HepG2 (cell line): ENCODE measurements around the gene ACTG2. TPM values are rescaled to one million over a fixed set of nuclear protein-coding genes. Genes with fewer than 3 reads are reported as not detected.

Experiments used
- ATAC-seq: fragments of 200-7000 bp; cut with Tn5 transposase; 3 replicates; pipeline ENCODE4 v1.9.1; 2020; ENCODE audit warnings: mild to moderate bottlenecking, moderate library complexity
- BruUV-seq: library from RNA; stranded (reverse); fragments of 400-500 nt; replicated peaks from 2 replicates; lab custom pipeline; 2021; lab: Mats Ljungman, UMichigan
- CTCF ChIA-PET: fragments of 300-600 bp; formaldehyde crosslinking; extraction: SDS; loops from one replicate; lab custom pipeline; 2021; ENCODE audit warnings: low total read pairs, inconsistent platforms, low intra/inter-chr PET ratio; lab: Yijun Ruan, JAX
- POLR2A ChIA-PET: fragments of 350-600 bp; sonication (Branson Sonifier 250); formaldehyde crosslinking; loops from one replicate; lab custom pipeline; 2020; ENCODE audit warnings: antibody characterized with exemption, inconsistent platforms; lab: Yijun Ruan, JAX
- DNase-seq: peaks from one replicate; pipeline ENCODE4 v3.0.0-alpha.2; 2015; ENCODE audit warnings: low spot score
- FAIRE-seq: peaks from 3 replicates; lab custom pipeline; 2011; peaks lifted over from hg19 to GRCh38; lab: Jason Lieb, UNC
- H2AFZ ChIP-seq: one replicate; pipeline ENCODE4 v1.6.1; 2011; ENCODE audit warnings: low read length, inconsistent platforms
- H3K27ac ChIP-seq: fragments of 300-600 bp; 3 replicates; pipeline ENCODE4 v1.8.0; 2011; ENCODE audit warnings: mixed run types, mild to moderate bottlenecking, mixed read lengths, low read length, inconsistent platforms; ENCODE audit not compliant: insufficient read depth; ENCODE audit errors: extremely low read length
- H3K27me3 ChIP-seq, 2 experiments: fragments of 200-600 bp in 1 of 2; 2 replicates in 1 of 2; 3 replicates in 1 of 2; pipeline versions ENCODE4 v1.6.0 to v1.8.0; 2011; ENCODE audit warnings: low read length in 2 of 2, mild to moderate bottlenecking in 2 of 2, moderate library complexity in 2 of 2, inconsistent platforms in 1 of 2; ENCODE audit not compliant: insufficient read depth in 2 of 2, control insufficient read depth in 1 of 2
- H3K36me3 ChIP-seq, 2 experiments: fragments of 200-600 bp in 1 of 2; replicated peaks in 1 of 2; 2 replicates in 1 of 2; 3 replicates in 1 of 2; pipeline versions ENCODE4 v1.5.1 to v1.8.0; 2011; ENCODE audit warnings: low read length in 2 of 2, inconsistent platforms in 1 of 2; ENCODE audit not compliant: insufficient read depth in 2 of 2, control insufficient read depth in 1 of 2
- H3K4me1 ChIP-seq: 2 replicates; pipeline ENCODE4 v1.5.1; 2012; ENCODE audit warnings: low read length, inconsistent platforms; ENCODE audit not compliant: insufficient read depth
- H3K4me2 ChIP-seq: 2 replicates; pipeline ENCODE4 v1.6.0; 2011; ENCODE audit warnings: low read depth, low read length, inconsistent platforms
- H3K4me3 ChIP-seq, 3 experiments: fragments of 200-600 bp in 1 of 3; sonication (generic), shearing (Covaris generic) in 1 of 3; replicated peaks in 1 of 3; 2 replicates each; pipeline ENCODE4 v1.5.1; 2011 to 2016; ENCODE audit warnings: low read length in 3 of 3, inconsistent platforms in 2 of 3, low read depth in 2 of 3, mild to moderate bottlenecking in 2 of 3, control low read depth in 1 of 3, mixed read lengths in 1 of 3; ENCODE audit not compliant: insufficient read depth in 1 of 3
- H3K79me2 ChIP-seq: one replicate; pipeline ENCODE4 v1.6.1; 2011; ENCODE audit warnings: low read length, inconsistent platforms; ENCODE audit not compliant: insufficient read depth
- H3K9ac ChIP-seq: 2 replicates; pipeline ENCODE4 v1.6.0; 2011; ENCODE audit warnings: mild to moderate bottlenecking, low read depth, low read length, inconsistent platforms; ENCODE audit not compliant: insufficient read depth
- H3K9me3 ChIP-seq: 2 replicates; pipeline ENCODE4 v1.5.1; 2012; ENCODE audit warnings: mild to moderate bottlenecking, low read length
- H4K20me1 ChIP-seq: 2 replicates; pipeline ENCODE4 v1.6.0; 2011; ENCODE audit warnings: inconsistent platforms, mild to moderate bottlenecking, low read length, moderate library complexity; ENCODE audit not compliant: insufficient read depth
- CCAR2 ChIP-seq: fragments of 200-400 bp; formaldehyde crosslinking; optimal IDR thresholded peaks from 2 replicates; pipeline ENCODE3; 2018; ENCODE audit warnings: low read depth, mild to moderate bottlenecking, low read length, moderate library complexity
- GABPA ChIP-seq, 2 experiments: IDR thresholded peaks; 2 replicates each; pipeline ENCODE4 v1.6.1; 2011 to 2016; ENCODE audit warnings: low read depth in 2 of 2, low read length in 1 of 2, missing biosample characterization in 1 of 2, missing genetic modification characterization in 1 of 2
- LCORL ChIP-seq, 2 experiments: fragments of 450-650 bp in 1 of 2; sonication (generic) in 1 of 2; formaldehyde crosslinking in 1 of 2; IDR thresholded peaks; 2 replicates each; pipeline versions ENCODE4 v1.5.0 to v1.6.1; 2017 to 2020; ENCODE audit warnings: antibody characterized with exemption in 1 of 2, missing genetic modification reagents in 1 of 2
- PRMT3 ChIP-seq: sonication (generic); formaldehyde crosslinking; IDR thresholded peaks from 2 replicates; pipeline ENCODE4 v1.8.1; 2022; ENCODE audit warnings: low read depth, mild to moderate bottlenecking, moderate library complexity, missing genetic modification reagents, borderline replicate concordance
- REPIN1 ChIP-seq: sonication (generic); formaldehyde crosslinking; IDR thresholded peaks from 2 replicates; pipeline ENCODE4 v1.8.0; 2022; ENCODE audit warnings: missing genetic modification reagents, low read depth, mild to moderate bottlenecking, borderline replicate concordance
- SMYD3 ChIP-seq: sonication (generic); formaldehyde crosslinking; IDR thresholded peaks from 2 replicates; pipeline ENCODE4 v1.8.1; 2023; ENCODE audit warnings: mild to moderate bottlenecking, missing genetic modification reagents
- SOX5 ChIP-seq: IDR thresholded peaks from 2 replicates; pipeline ENCODE4 v1.6.1; 2016; ENCODE audit warnings: borderline replicate concordance
- TFDP2 ChIP-seq: sonication (generic); formaldehyde crosslinking; IDR thresholded peaks from 2 replicates; pipeline ENCODE4 v1.4.0; 2020; ENCODE audit warnings: missing genetic modification reagents
- UBTF ChIP-seq: sonication (generic); formaldehyde crosslinking; IDR thresholded peaks from 2 replicates; pipeline ENCODE4 v1.4.0; 2020; ENCODE audit warnings: mild to moderate bottlenecking, missing genetic modification reagents
- ZBTB25 ChIP-seq: IDR thresholded peaks from 2 replicates; pipeline ENCODE4 v1.6.1; 2018; ENCODE audit warnings: missing genetic modification reagents
- ZFP36 ChIP-seq: fragments of 150-350 bp; IDR thresholded peaks from 2 replicates; pipeline ENCODE4 v1.6.1; 2018; ENCODE audit warnings: borderline replicate concordance, low read length, low read depth; ENCODE audit not compliant: partially characterized antibody
- ZNF20 ChIP-seq: sonication (generic); formaldehyde crosslinking; IDR thresholded peaks from 2 replicates; pipeline ENCODE4 v1.4.0; 2020; ENCODE audit warnings: mild to moderate bottlenecking, moderate library complexity, missing genetic modification reagents
- ZNF383 ChIP-seq: sonication (generic); formaldehyde crosslinking; IDR thresholded peaks from 2 replicates; pipeline ENCODE4 v1.4.0; 2020; ENCODE audit warnings: missing genetic modification reagents, mild to moderate bottlenecking, borderline replicate concordance
- ZNF672 ChIP-seq: sonication (generic); formaldehyde crosslinking; IDR thresholded peaks from 2 replicates; pipeline ENCODE4 v1.8.1; 2022; ENCODE audit warnings: missing genetic modification reagents
- WGBS: methylation state at CpG from one replicate; pipeline ENCODE4 v1.1.6; 2017; ENCODE audit warnings: low lambda C conversion rate; 5-methylcytosine and 5-hydroxymethylcytosine counted together
- in situ Hi-C: cut with HindIII; loops from 2 replicates; pipeline ENCODE4 v1.10.0; 2017; ENCODE audit warnings: low pct_unique_long_range_greater_than_20kb; ENCODE audit not compliant: extremely low pct_ligation_motif_present
- intact Hi-C: fragments of 100-400 bp; cut with micrococcal nuclease; formaldehyde crosslinking; loops from one replicate; pipeline ENCODE4 v1.10.0; 2022; ENCODE audit not compliant: unreplicated experiment
- polyA plus RNA-seq, 8 experiments: library from polyadenylated mRNA; depleted of rRNA in 3 of 8; stranded (reverse) in 7 of 8; unstranded in 1 of 8; fragments of >200 nt; fragmentation: Illumina TruSeq in 4 of 8; extraction: Trizol in 4 of 8; gene quantifications; 2 replicates each; pipeline versions ENCODE4 v1.2.1 to v1.2.3, GENCODE V29; 2011 to 2016; ENCODE audit warnings: low read depth in 4 of 8, missing spikeins in 1 of 8, mixed read lengths in 1 of 8; ENCODE audit not compliant: insufficient read depth in 1 of 8
- total RNA-seq, 5 experiments: library from RNA; depleted of rRNA; stranded (reverse); fragments of >200 nt; fragmentation: Illumina TruSeq; extraction: Trizol; gene quantifications; 2 replicates each; pipeline ENCODE4 v1.2.3, GENCODE V29; 2016; ENCODE audit warnings: low read depth in 1 of 5
- TF ChIP-seq, protein P1 (sequence below): sonication (generic); formaldehyde crosslinking; conservative IDR thresholded peaks from 2 replicates; pipeline ENCODE4 v1.4.0; 2020; ENCODE audit warnings: missing genetic modification reagents
- TF ChIP-seq, protein P2 (sequence below): sonication (generic); formaldehyde crosslinking; IDR thresholded peaks from 2 replicates; pipeline ENCODE4 v1.4.0; 2020; ENCODE audit warnings: missing genetic modification reagents, borderline replicate concordance

Gene ACTG2
- total and polyA plus RNA-seq, 2 of the 13 experiments (the other 11 are each of a cell fraction or from before 2014, with no cell fraction given) = 0.13 TPM; not detected in 1

- Histone ChIP-seq H3K9ac (no peak overlapping the region), H3K4me3 (no peak overlapping the region), H4K20me1 (peaks cover 10% of the 10 kb centered on the region; the same call in 1 of the 2 replicates), H3K79me2 (peaks cover 52% of the 10 kb centered on the region), H3K4me1 (no peaks in the 10 kb centered on the region), H2AFZ (no peak overlapping the region), H3K36me3 (peaks cover 23 to 80% of the 10 kb centered on the region in 2 experiments), H3K9me3 (no peaks in the 10 kb centered on the region), H3K27ac (no peak overlapping the region), H3K27me3 (no peaks in the 10 kb centered on the region), H3K4me2 (no peak overlapping the region)
- CTCF ChIA-PET = no interaction called here
- FAIRE-seq = no peak
- 95% methylated on average over 2 of the region's 2 CpGs for WGBS
- POLR2A ChIA-PET = no interaction called here
- no TSS peak for BruUV-seq
- no peak for ATAC-seq
- in situ Hi-C loops = no loop called here
- DNase-seq = no peak
- intact Hi-C loops = no loop called here
- TF ChIP-seq CCAR2 (no peak), ZFP36 (no peak), PRMT3 (no peak), ZNF672 (no peak), TFDP2 (CRISPR knock-in tag) (no peak), ZBTB25 (CRISPR knock-in tag) (no peak), GABPA (IDR thresholded peaks at IDR 0.05; ENCODE audit: low read depth, low read length) (no peak), GABPA (CRISPR knock-in tag; IDR thresholded peaks at IDR 0.05; ENCODE audit: low read depth) (no peak), ZNF383 (CRISPR knock-in tag) (no peak), UBTF (CRISPR knock-in tag) (no peak), REPIN1 (CRISPR knock-in tag) (no peak), SMYD3 (CRISPR knock-in tag) (no peak), LCORL (IDR thresholded peaks at IDR 0.05) (no peak), LCORL (CRISPR knock-in tag; IDR thresholded peaks at IDR 0.05) (no peak), SOX5 (no peak), ZNF20 (CRISPR knock-in tag) (no peak)
- TF ChIP-seq, protein P1, sequence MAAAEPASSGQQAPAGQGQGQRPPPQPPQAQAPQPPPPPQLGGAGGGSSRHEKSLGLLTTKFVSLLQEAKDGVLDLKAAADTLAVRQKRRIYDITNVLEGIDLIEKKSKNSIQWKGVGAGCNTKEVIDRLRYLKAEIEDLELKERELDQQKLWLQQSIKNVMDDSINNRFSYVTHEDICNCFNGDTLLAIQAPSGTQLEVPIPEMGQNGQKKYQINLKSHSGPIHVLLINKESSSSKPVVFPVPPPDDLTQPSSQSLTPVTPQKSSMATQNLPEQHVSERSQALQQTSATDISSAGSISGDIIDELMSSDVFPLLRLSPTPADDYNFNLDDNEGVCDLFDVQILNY = no peak
- TF ChIP-seq, protein P2, sequence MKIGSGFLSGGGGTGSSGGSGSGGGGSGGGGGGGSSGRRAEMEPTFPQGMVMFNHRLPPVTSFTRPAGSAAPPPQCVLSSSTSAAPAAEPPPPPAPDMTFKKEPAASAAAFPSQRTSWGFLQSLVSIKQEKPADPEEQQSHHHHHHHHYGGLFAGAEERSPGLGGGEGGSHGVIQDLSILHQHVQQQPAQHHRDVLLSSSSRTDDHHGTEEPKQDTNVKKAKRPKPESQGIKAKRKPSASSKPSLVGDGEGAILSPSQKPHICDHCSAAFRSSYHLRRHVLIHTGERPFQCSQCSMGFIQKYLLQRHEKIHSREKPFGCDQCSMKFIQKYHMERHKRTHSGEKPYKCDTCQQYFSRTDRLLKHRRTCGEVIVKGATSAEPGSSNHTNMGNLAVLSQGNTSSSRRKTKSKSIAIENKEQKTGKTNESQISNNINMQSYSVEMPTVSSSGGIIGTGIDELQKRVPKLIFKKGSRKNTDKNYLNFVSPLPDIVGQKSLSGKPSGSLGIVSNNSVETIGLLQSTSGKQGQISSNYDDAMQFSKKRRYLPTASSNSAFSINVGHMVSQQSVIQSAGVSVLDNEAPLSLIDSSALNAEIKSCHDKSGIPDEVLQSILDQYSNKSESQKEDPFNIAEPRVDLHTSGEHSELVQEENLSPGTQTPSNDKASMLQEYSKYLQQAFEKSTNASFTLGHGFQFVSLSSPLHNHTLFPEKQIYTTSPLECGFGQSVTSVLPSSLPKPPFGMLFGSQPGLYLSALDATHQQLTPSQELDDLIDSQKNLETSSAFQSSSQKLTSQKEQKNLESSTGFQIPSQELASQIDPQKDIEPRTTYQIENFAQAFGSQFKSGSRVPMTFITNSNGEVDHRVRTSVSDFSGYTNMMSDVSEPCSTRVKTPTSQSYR = no peak
These were observed 49.9 kb downstream of the ACTG2 start for GRCh38 chr2:73942664-73943063.
